Measurements from ENCODE around the gene ENPP7.

ENPP7 gene

GRCh38 chr17:79760197-79760906 is 29.6 kb downstream of the ENPP7 start:
- Histone ChIP-seq H3K9ac (ENCODE audit: low read length) (no peak overlapping the region), H3K4me2 (ENCODE audit: low read depth, low read length) (peak overlapping the region; percentile 9; the same call in 1 of the 2 replicates), H3K4me3 (ENCODE audit: low read length) (no peak overlapping the region), H3F3A (ENCODE audit: insufficient read depth, low read length) (no peaks in the 10 kb centered on the region), H3K9me3 (replicated peaks; ENCODE audit: insufficient read depth, low read length) (no peaks in the 10 kb centered on the region), H3K9me2 (replicated peaks; ENCODE audit: insufficient read depth, low read length) (no peaks in the 10 kb centered on the region), H3K79me2 (ENCODE audit: low read length) (no peaks in the 10 kb centered on the region), H3K27me3 (replicated peaks; ENCODE audit: insufficient read depth, low read length) (peaks cover 66% of the 10 kb centered on the region), H3K4me1 (ENCODE audit: low read length) (no peaks in the 10 kb centered on the region), H3K36me3 (replicated peaks; ENCODE audit: insufficient read depth, low read length) (no peaks in the 10 kb centered on the region), H3K27ac (ENCODE audit: low read length) (no peak overlapping the region), H2AFZ (ENCODE audit: low read length) (no peak overlapping the region), H4K20me1 (ENCODE audit: insufficient read depth, low read length) (no peaks in the 10 kb centered on the region)
- peak; percentile 23 for DNase-seq
- TF ChIP-seq CTCF (IDR thresholded peaks at IDR 0.05; ENCODE audit: low read length) (no peak), EZH2phosphoT487 (IDR thresholded peaks at IDR 0.05; ENCODE audit: low read length) (no peak), EZH2 (optimal IDR thresholded peaks at IDR 0.05; ENCODE audit: low read depth, low read length) (no peak)

GRCh38 chr17:79761894-79762589 is 31.3 kb downstream of the ENPP7 start:
- Histone ChIP-seq H3K9me3 (replicated peaks; ENCODE audit: insufficient read depth, low read length) (no peaks in the 10 kb centered on the region), H2AFZ (ENCODE audit: low read length) (no peak overlapping the region), H4K20me1 (ENCODE audit: insufficient read depth, low read length) (no peaks in the 10 kb centered on the region), H3K36me3 (replicated peaks; ENCODE audit: insufficient read depth, low read length) (no peaks in the 10 kb centered on the region), H3F3A (ENCODE audit: insufficient read depth, low read length) (no peaks in the 10 kb centered on the region), H3K27ac (ENCODE audit: low read length) (no peak overlapping the region), H3K27me3 (replicated peaks; ENCODE audit: insufficient read depth, low read length) (peaks cover 66% of the 10 kb centered on the region), H3K4me1 (ENCODE audit: low read length) (no peaks in the 10 kb centered on the region), H3K4me3 (ENCODE audit: low read length) (no peak overlapping the region), H3K79me2 (ENCODE audit: low read length) (no peaks in the 10 kb centered on the region), H3K4me2 (ENCODE audit: low read depth, low read length) (no peak overlapping the region), H3K9me2 (replicated peaks; ENCODE audit: insufficient read depth, low read length) (no peaks in the 10 kb centered on the region), H3K9ac (ENCODE audit: low read length) (no peak overlapping the region)
- no peak for TF ChIP-seq CTCF (IDR thresholded peaks at IDR 0.05; ENCODE audit: low read length)
- TF ChIP-seq EZH2phosphoT487 (IDR thresholded peaks at IDR 0.05; ENCODE audit: low read length): no peak
- no peak for TF ChIP-seq EZH2 (optimal IDR thresholded peaks at IDR 0.05; ENCODE audit: low read depth, low read length)
- DNase-seq: no peak

- Histone ChIP-seq H3K4me3 (ENCODE audit: low read length) (no peak overlapping the region), H3K9ac (ENCODE audit: low read length) (no peak overlapping the region), H3K36me3 (replicated peaks; ENCODE audit: insufficient read depth, low read length) (no peaks in the 10 kb centered on the region), H4K20me1 (ENCODE audit: insufficient read depth, low read length) (no peaks in the 10 kb centered on the region), H3K4me1 (ENCODE audit: low read length) (no peaks in the 10 kb centered on the region), H3F3A (ENCODE audit: insufficient read depth, low read length) (no peaks in the 10 kb centered on the region), H3K4me2 (ENCODE audit: low read depth, low read length) (no peak overlapping the region), H2AFZ (ENCODE audit: low read length) (no peak overlapping the region), H3K9me2 (replicated peaks; ENCODE audit: insufficient read depth, low read length) (no peaks in the 10 kb centered on the region), H3K27ac (ENCODE audit: low read length) (no peak overlapping the region), H3K79me2 (ENCODE audit: low read length) (no peaks in the 10 kb centered on the region), H3K9me3 (replicated peaks; ENCODE audit: insufficient read depth, low read length) (no peaks in the 10 kb centered on the region), H3K27me3 (replicated peaks; ENCODE audit: insufficient read depth, low read length) (peaks cover 82% of the 10 kb centered on the region)
- no peak for TF ChIP-seq EZH2 (optimal IDR thresholded peaks at IDR 0.05; ENCODE audit: low read depth, low read length)
- no peak for TF ChIP-seq EZH2phosphoT487 (IDR thresholded peaks at IDR 0.05; ENCODE audit: low read length)
- no peak for TF ChIP-seq CTCF (IDR thresholded peaks at IDR 0.05; ENCODE audit: low read length)
- no peak for DNase-seq
These were observed 35.0 kb downstream of the ENPP7 start for GRCh38 chr17:79765708-79766107.
